ENCODE results near the gene SLC4A11.
"Not testable (repeated sequence)": the region's sequence is repeated elsewhere in the genome, so short reads cannot be mapped to it uniquely, and the experiment has no call there.

The SLC4A11 gene

DNA sequence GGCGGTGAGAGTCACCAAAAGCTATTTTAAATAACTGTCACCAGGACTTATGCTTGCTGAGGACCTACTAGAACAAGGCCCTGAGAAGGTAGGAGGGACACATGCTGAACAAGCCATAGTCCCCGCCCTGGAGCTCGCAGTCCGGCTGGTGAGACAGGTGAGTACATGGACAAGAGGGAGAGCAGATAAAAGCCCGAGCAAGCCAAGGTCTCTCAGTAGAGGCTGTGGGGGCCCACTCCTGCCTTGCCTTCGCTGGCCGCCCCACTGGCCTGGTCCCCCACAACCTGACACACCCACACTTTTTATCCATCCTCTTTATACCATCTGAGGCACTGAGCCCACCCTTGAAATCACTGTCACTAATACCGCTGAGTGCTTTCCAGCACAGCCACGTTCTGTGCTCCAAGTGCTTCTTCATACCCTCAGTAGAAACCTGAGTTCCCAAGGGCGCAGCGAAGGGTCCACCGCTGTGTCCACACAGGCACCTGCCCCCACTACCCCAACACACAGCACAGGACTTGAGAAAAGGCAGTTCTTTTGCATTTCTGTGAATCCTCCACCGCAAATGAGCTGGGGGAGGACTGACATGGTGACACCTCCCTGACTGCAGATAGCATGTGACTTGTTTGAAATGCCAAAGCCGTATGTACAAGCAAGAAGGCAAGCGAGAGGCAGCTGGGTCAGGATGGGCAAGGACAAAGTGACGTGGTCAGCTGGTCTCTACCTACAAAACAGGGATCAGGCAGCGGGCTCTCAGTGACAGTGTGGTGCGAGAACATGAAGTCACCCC, 46.6 kb downstream of the SLC4A11 start:
- TF ChIP-seq, protein P1, sequence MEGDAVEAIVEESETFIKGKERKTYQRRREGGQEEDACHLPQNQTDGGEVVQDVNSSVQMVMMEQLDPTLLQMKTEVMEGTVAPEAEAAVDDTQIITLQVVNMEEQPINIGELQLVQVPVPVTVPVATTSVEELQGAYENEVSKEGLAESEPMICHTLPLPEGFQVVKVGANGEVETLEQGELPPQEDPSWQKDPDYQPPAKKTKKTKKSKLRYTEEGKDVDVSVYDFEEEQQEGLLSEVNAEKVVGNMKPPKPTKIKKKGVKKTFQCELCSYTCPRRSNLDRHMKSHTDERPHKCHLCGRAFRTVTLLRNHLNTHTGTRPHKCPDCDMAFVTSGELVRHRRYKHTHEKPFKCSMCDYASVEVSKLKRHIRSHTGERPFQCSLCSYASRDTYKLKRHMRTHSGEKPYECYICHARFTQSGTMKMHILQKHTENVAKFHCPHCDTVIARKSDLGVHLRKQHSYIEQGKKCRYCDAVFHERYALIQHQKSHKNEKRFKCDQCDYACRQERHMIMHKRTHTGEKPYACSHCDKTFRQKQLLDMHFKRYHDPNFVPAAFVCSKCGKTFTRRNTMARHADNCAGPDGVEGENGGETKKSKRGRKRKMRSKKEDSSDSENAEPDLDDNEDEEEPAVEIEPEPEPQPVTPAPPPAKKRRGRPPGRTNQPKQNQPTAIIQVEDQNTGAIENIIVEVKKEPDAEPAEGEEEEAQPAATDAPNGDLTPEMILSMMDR (IDR thresholded peaks at IDR 0.05; ENCODE audit: low read depth, low read length, missing control alignments): no peak
- in situ Hi-C loops (cut with HindIII; ENCODE audit: low sequenced_read_pairs): no loop called here
- DNase-seq (ENCODE audit: low read depth): no peak
- H3K4me3 ChIP-seq (ENCODE audit: low read depth, low read length): no peak overlapping the region

- DNase-seq (ENCODE audit: low read depth): no peak
- in situ Hi-C loops (cut with HindIII; ENCODE audit: low sequenced_read_pairs): no loop called here
- H3K4me3 ChIP-seq (ENCODE audit: low read depth, low read length): no peak overlapping the region
- TF ChIP-seq, protein P1 (IDR thresholded peaks at IDR 0.05; ENCODE audit: low read depth, low read length, missing control alignments): no peak
These were observed 48.3 kb downstream of the SLC4A11 start for GRCh38 chr20:3190681-3191111.

DNA sequence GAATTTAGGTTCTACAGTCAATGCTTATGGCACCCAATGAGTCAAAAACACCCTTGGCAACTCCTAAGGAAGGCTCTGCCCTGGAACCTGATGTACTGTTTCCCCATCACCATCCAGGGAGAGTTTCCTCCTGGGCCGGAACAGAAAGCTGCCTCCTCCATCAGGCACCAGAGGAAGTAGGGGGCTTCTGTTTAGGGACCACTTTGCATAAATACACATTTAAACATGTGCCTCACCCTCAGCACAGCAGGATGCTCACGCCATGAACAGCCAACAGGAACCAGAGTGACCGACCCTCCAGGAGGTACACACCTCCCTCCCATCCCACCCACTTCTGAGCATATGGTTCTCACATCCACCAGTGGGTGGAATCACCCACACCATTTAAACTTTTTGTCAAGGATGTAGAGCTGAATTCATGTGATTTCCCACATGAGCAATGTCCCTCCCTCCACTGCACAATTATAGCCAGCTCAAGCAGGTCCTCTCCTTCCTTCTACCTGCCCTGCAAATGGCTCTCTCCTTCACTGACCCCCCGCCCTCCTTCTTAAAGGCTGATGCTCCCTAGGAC, 49.3 kb downstream of the SLC4A11 start:
- DNase-seq (ENCODE audit: low read depth): no peak
- in situ Hi-C loops (cut with HindIII; ENCODE audit: low sequenced_read_pairs): no loop called here
- TF ChIP-seq, protein P1 (IDR thresholded peaks at IDR 0.05; ENCODE audit: low read depth, low read length, missing control alignments): no peak
- H3K4me3 ChIP-seq (ENCODE audit: low read depth, low read length): no peak overlapping the region

DNA sequence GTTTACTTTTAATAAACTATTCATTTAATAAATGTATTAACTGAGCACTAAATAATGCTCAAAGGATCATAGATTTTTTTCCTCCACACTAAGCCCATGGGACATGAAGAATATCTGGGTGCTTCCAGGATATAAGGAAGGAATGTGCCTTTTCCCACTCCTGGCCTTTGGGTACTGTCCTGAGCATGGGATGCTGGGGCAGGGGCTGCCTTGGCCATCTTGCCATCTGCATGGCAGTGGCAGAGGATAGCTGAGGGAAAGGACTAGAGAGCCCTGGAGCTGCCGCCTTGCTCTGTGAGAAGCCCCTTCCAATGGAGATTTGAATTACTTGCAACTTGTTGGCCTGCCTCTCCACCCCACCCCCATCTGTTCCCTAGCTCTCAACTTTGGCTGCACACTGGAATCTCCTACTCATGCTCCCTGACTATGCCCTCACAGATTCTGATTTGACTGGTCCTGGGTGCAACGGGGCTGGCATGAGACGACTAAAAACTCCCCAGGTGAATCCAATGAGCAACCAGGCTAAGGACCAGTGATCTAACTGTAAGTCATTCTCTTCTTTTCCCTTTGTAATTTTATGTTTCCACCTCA, 50.1 kb downstream of the SLC4A11 start:
- TF ChIP-seq, protein P1 (IDR thresholded peaks at IDR 0.05; ENCODE audit: low read depth, low read length, missing control alignments): no peak
- in situ Hi-C loops (cut with HindIII; ENCODE audit: low sequenced_read_pairs): no loop called here
- DNase-seq (ENCODE audit: low read depth): no peak
- H3K4me3 ChIP-seq (ENCODE audit: low read depth, low read length): no peak overlapping the region

- DNase-seq (ENCODE audit: low read depth); in situ Hi-C loops (cut with HindIII; ENCODE audit: low sequenced_read_pairs): not testable (repeated sequence)
These were observed 51.1 kb downstream of the SLC4A11 start for GRCh38 chr20:3187861-3188260.

DNA sequence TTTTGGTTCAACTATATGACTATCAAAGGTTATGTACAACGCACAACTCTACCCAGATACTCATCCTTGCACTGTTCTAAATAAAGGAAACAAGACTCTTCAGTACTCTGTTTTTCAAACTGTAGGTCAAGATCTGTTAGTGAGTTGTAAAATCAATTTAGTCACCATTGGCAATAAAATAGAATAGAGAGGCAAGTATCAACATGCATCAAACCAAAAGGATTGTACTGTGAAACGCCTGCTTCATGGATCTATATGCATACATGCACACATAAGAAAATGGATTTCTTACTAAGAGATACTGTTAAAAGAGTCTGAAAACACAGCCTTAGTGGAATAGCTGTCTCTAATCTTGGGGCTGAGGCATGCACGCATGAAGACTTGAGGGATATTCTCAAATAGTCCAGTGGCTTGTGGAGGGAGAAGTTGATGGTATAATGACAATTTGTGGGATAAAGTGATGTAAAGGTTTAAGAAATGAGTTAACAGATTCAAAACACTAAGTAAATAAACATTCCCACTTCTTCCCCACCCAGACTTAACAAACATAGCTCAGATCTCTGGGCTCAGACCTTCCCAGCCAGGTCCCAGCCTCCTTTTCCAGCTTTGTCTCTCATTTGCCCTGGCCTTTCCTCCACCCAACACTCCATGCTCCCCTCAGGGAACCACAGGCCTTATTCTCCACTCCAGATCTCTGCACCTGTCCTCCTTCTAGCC, 54.9 kb downstream of the SLC4A11 start:
- TF ChIP-seq, protein P1 (IDR thresholded peaks at IDR 0.05; ENCODE audit: low read depth, low read length, missing control alignments): no peak
- in situ Hi-C loops (cut with HindIII; ENCODE audit: low sequenced_read_pairs): no loop called here
- DNase-seq (ENCODE audit: low read depth): no peak
- no peak overlapping the region for H3K4me3 ChIP-seq (ENCODE audit: low read depth, low read length)

More at GRCh38 chr20:3187861-3188260, 51.1 kb downstream of the SLC4A11 start:
- H3K4me3 ChIP-seq (ENCODE audit: low read depth, low read length): not testable (repeated sequence)

DNA sequence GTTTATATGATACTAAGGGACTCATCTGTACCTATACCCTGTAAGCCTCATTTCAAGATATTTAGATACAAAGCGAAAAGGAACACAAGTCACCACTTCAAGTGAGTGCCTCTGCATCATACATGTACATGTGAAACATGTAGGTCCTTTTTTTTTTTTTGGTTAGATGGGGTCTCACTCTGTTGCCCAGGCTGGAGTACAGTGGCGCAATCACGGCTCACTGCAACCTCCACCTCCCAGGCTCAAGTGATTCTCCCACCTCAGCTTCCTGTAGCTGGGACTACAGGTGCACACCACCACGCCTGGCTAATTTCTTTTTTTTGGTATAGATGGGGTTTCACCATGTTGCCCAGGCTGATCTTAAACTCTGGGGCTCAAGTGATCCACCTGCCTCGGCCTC, 56.6 kb downstream of the SLC4A11 start:
- in situ Hi-C loops (cut with HindIII; ENCODE audit: low sequenced_read_pairs); H3K4me3 ChIP-seq (ENCODE audit: low read depth, low read length); DNase-seq (ENCODE audit: low read depth): not testable (repeated sequence)
